ENCODE data around the gene PPP1R9B. TPM values are rescaled to one million over a fixed set of nuclear protein-coding genes. Genes with fewer than 3 reads are reported as not detected.

PPP1R9B gene
- total RNA-seq, 1 experiment from 2014 or later, result 23.0 TPM

GRCh38 chr17:50175035-50175807 is 24.7 kb upstream of the PPP1R9B start:
- Histone ChIP-seq H3K9me3 (ENCODE audit: control insufficient read depth, low read depth, low read length) (no peaks in the 10 kb centered on the region), H2BK15ac (ENCODE audit: low read depth, low read length) (no peak overlapping the region), H3K9ac (ENCODE audit: extremely low read depth, insufficient read length, low read length) (no peak overlapping the region), H2BK5ac (ENCODE audit: insufficient read length, low read length) (no peak overlapping the region), H3K56ac (ENCODE audit: insufficient read length, low read depth, low read length) (no peak overlapping the region), H3K23me2 (ENCODE audit: insufficient read length, low read depth, low read length, poor library complexity, severe bottlenecking) (peaks cover 4% of the 10 kb centered on the region), H3T11ph (ENCODE audit: low read length) (no peak overlapping the region), H2AFZ (ENCODE audit: low read length) (no peak overlapping the region), H4K5ac (ENCODE audit: insufficient read length, low read depth, low read length) (no peak overlapping the region), H2BK12ac (ENCODE audit: insufficient read length, low read depth, low read length) (no peak overlapping the region), H3K18ac (ENCODE audit: insufficient read length, low read depth, low read length) (no peak overlapping the region), H3K79me1 (ENCODE audit: insufficient read depth, low read depth, low read length, poor library complexity, severe bottlenecking) (no peaks in the 10 kb centered on the region), H4K20me1 (ENCODE audit: control insufficient read depth, insufficient read depth, insufficient read length) (no peaks in the 10 kb centered on the region), H3K79me2 (ENCODE audit: insufficient read depth, low read length) (no peaks in the 10 kb centered on the region), H3K27me3 (ENCODE audit: insufficient read depth, low read length) (no peaks in the 10 kb centered on the region), H3K27ac (ENCODE audit: insufficient read length, low read depth, low read length) (no peak overlapping the region), H3K4ac (ENCODE audit: low read depth, low read length) (no peak overlapping the region), H2BK20ac (ENCODE audit: low read depth, low read length, poor library complexity, severe bottlenecking) (no peak overlapping the region), H3K4me2 (ENCODE audit: insufficient read depth, insufficient read length, low read length) (no peak overlapping the region), H4K91ac (ENCODE audit: insufficient read length, low read depth, low read length) (no peak overlapping the region), H3K23ac (ENCODE audit: insufficient read length, low read depth, low read length) (no peak overlapping the region), H2BK120ac (ENCODE audit: low read depth, low read length, poor library complexity, severe bottlenecking) (no peak overlapping the region), H2AK5ac (ENCODE audit: insufficient read length, low read length) (no peak overlapping the region), H3K14ac (ENCODE audit: insufficient read depth, low read length) (no peak overlapping the region; the same call in 1 of the 2 replicates), H3K4me1 (ENCODE audit: insufficient read depth, low read length) (peaks cover 2% of the 10 kb centered on the region; the same call in 1 of the 2 replicates), H4K8ac (replicated peaks; ENCODE audit: insufficient read length, low read depth, low read length) (no peak overlapping the region)
- TF ChIP-seq, protein P1, sequence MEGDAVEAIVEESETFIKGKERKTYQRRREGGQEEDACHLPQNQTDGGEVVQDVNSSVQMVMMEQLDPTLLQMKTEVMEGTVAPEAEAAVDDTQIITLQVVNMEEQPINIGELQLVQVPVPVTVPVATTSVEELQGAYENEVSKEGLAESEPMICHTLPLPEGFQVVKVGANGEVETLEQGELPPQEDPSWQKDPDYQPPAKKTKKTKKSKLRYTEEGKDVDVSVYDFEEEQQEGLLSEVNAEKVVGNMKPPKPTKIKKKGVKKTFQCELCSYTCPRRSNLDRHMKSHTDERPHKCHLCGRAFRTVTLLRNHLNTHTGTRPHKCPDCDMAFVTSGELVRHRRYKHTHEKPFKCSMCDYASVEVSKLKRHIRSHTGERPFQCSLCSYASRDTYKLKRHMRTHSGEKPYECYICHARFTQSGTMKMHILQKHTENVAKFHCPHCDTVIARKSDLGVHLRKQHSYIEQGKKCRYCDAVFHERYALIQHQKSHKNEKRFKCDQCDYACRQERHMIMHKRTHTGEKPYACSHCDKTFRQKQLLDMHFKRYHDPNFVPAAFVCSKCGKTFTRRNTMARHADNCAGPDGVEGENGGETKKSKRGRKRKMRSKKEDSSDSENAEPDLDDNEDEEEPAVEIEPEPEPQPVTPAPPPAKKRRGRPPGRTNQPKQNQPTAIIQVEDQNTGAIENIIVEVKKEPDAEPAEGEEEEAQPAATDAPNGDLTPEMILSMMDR (conservative IDR thresholded peaks at IDR 0.05), result no peak
- DNase-seq, result no peak
- Mint-ChIP-seq H3K4me1 (peaks cover 28 to 32% of the 10 kb centered on the region in 2 experiments), H3K4me3 (no peak overlapping the region), H3K36me3 (ENCODE audit: insufficient read depth in 1 of 3, low read depth in 3 of 3) (no peaks in the 10 kb centered on the region), H3K27me3 (ENCODE audit: low read depth) (peaks cover 1% of the 10 kb centered on the region), H3K9me3 (no peaks in the 10 kb centered on the region; a peak in 1 of 5 replicates), H3K27ac (no peak overlapping the region)
- whole genome bisulfite sequencing (ENCODE audit: extremely low coverage, insufficient read length, low lambda C conversion rate), result no CpG with 5 or more reads among the region's 16 CpGs
